Keratinocyte (primary cell): ENCODE data around the gene AGTPBP1. TPM values are rescaled to one million over a fixed set of nuclear protein-coding genes. Genes with fewer than 3 reads are reported as not detected.
A peak's percentile ranks its signal among the peaks of the same experiment; 100 is the strongest.

ENCODE experiments used
- DNase-seq: peaks from one replicate; pipeline ENCODE4 v3.0.0-alpha.2; 2011; ENCODE audit warnings: low read depth, missing footprints, low spot score
- FAIRE-seq: peaks from 2 replicates; lab custom pipeline; 2011; peaks lifted over from hg19 to GRCh38; lab: Jason Lieb, UNC
- H2AFZ ChIP-seq: 2 replicates; pipeline ENCODE4 v1.6.0; 2012; ENCODE audit warnings: low read length, control low read depth, inconsistent platforms; ENCODE audit not compliant: control insufficient read depth
- H3K27ac ChIP-seq: 2 replicates; pipeline ENCODE4 v1.5.1; 2011; ENCODE audit warnings: low read length; ENCODE audit not compliant: control insufficient read depth, insufficient read depth
- H3K27me3 ChIP-seq: 3 replicates; pipeline ENCODE4 v1.6.0; 2011; ENCODE audit warnings: low read length; ENCODE audit not compliant: control insufficient read depth, insufficient read depth; ENCODE audit errors: extremely low read depth
- H3K36me3 ChIP-seq, 2 experiments: 2 replicates in 1 of 2; 3 replicates in 1 of 2; pipeline ENCODE4 v1.5.1; 2011; ENCODE audit warnings: low read length in 2 of 2, mild to moderate bottlenecking in 1 of 2; ENCODE audit not compliant: control insufficient read depth in 2 of 2, insufficient read depth in 2 of 2; ENCODE audit errors: extremely low read depth in 1 of 2
- H3K4me1 ChIP-seq: 3 replicates; pipeline ENCODE4 v1.5.1; 2011; ENCODE audit warnings: low read length; ENCODE audit not compliant: control insufficient read depth, insufficient read depth; ENCODE audit errors: extremely low read depth
- H3K4me2 ChIP-seq: 3 replicates; pipeline ENCODE4 v1.6.0; 2011; ENCODE audit warnings: low read depth, low read length; ENCODE audit not compliant: control insufficient read depth, insufficient read depth; ENCODE audit errors: extremely low read depth
- H3K4me3 ChIP-seq, 3 experiments: fragments of 200-600 bp in 1 of 3; sonication (generic) in 1 of 3; 2 replicates in 2 of 3; 3 replicates in 1 of 3; pipeline ENCODE4 v1.5.1; 2011 to 2016; ENCODE audit warnings: low read length in 3 of 3, mild to moderate bottlenecking in 3 of 3, control low read depth in 2 of 3, inconsistent platforms in 1 of 3, low read depth in 1 of 3, mixed read lengths in 1 of 3, mixed run types in 1 of 3, moderate library complexity in 1 of 3; ENCODE audit not compliant: control insufficient read depth in 2 of 3, insufficient read depth in 2 of 3; ENCODE audit errors: extremely low read depth in 1 of 3
- H3K79me2 ChIP-seq: 2 replicates; pipeline ENCODE4 v1.6.0; 2012; ENCODE audit warnings: low read length; ENCODE audit not compliant: control insufficient read depth, insufficient read depth
- H3K9ac ChIP-seq: 3 replicates; pipeline ENCODE4 v1.6.0; 2011; ENCODE audit warnings: low read length; ENCODE audit not compliant: control insufficient read depth, insufficient read depth; ENCODE audit errors: extremely low read depth
- H3K9me1 ChIP-seq: 3 replicates; pipeline ENCODE4 v1.6.0; 2011; ENCODE audit warnings: low read length; ENCODE audit not compliant: control insufficient read depth, insufficient read depth; ENCODE audit errors: extremely low read depth
- H3K9me3 ChIP-seq: 2 replicates; pipeline ENCODE4 v1.5.1; 2012; ENCODE audit warnings: low read depth, low read length; ENCODE audit not compliant: control insufficient read depth
- H4K20me1 ChIP-seq: 3 replicates; pipeline ENCODE4 v1.6.0; 2011; ENCODE audit warnings: low read length; ENCODE audit not compliant: control insufficient read depth, insufficient read depth; ENCODE audit errors: extremely low read depth
- CTCF ChIP-seq, 3 experiments: IDR thresholded peaks in 1 of 3; conservative IDR thresholded peaks in 1 of 3; optimal IDR thresholded peaks in 1 of 3; 2 replicates in 2 of 3; 3 replicates in 1 of 3; pipeline versions ENCODE3 to v1.5.1; 2011; ENCODE audit warnings: low read length in 3 of 3, mild to moderate bottlenecking in 3 of 3, moderate library complexity in 2 of 3, control low read depth in 1 of 3, inconsistent platforms in 1 of 3; ENCODE audit not compliant: insufficient read depth in 2 of 3; ENCODE audit errors: extremely low read depth in 1 of 3
- EZH2 ChIP-seq: IDR thresholded peaks from one replicate; pipeline ENCODE4 v1.6.1; 2012; ENCODE audit warnings: inconsistent platforms, mild to moderate bottlenecking, low read length, moderate library complexity
- dilution Hi-C: fragments of 300-500 bp; cut with MboI; formaldehyde crosslinking; loops from one replicate; pipeline ENCODE4 v1.7.0; 2020; ENCODE audit warnings: low sequenced_read_pairs; ENCODE audit not compliant: extremely low pct_ligation_motif_present
- polyA plus RNA-seq, 5 experiments: library from polyadenylated mRNA; depleted of rRNA in 3 of 5; stranded (reverse) in 3 of 5; stranded (forward) in 1 of 5; unstranded in 1 of 5; fragments of >200 nt; gene quantifications; 1 replicate in 1 of 5; 2 replicates in 3 of 5; 3 replicates in 1 of 5; pipeline versions ENCODE4 v1.2.1 to v1.2.3, GENCODE V29; 2011 to 2012; ENCODE audit warnings: missing spikeins in 2 of 5, low read depth in 1 of 5, low replicate concordance in 1 of 5

Gene AGTPBP1
- polyA plus RNA-seq, 1 donor (not counting 4 experiments of a cell fraction or from before 2014, with no cell fraction given) = 11.1 TPM

DNA sequence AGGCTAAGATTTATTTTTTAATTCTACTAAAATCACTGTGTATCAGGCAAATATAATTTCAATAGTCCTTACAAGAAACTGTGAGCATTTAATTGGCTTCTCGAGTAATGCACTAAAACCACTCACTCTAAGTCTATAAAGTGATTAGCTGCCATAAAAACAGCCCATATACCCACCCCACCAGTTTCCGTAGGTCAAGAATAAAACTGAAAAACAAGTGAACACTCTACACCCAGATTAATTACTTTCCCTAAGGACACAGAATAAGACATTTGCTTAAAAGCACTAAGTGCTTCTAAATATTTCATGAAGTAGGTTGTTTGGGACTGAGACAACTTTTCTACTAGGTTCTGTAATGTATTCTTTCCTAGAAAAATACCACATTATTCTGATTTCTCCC is 194.2 kb downstream of the AGTPBP1 start:
- Histone ChIP-seq H3K9me3 (no peaks in the 10 kb centered on the region), H3K27ac (no peak overlapping the region), H3K79me2 (no peaks in the 10 kb centered on the region), H3K36me3 (no peaks in the 10 kb centered on the region), H3K27me3 (no peaks in the 10 kb centered on the region), H3K9me1 (no peaks in the 10 kb centered on the region), H3K4me1 (no peaks in the 10 kb centered on the region), H4K20me1 (no peaks in the 10 kb centered on the region), H3K9ac (no peak overlapping the region), H3K4me3 (no peak overlapping the region), H3K4me2 (no peak overlapping the region), H2AFZ (no peak overlapping the region)
- no peak for TF ChIP-seq CTCF (optimal IDR thresholded peaks at IDR 0.05 in 1 of 3, IDR thresholded peaks at IDR 0.05 in 1 of 3, conservative IDR thresholded peaks at IDR 0.05 in 1 of 3; ENCODE audit: extremely low read depth in 1 of 3, insufficient read depth in 2 of 3, low read length in 3 of 3)
- no peak for TF ChIP-seq EZH2
- DNase-seq (no peak), FAIRE-seq (no peak)
- dilution Hi-C loops = no loop called here

DNA sequence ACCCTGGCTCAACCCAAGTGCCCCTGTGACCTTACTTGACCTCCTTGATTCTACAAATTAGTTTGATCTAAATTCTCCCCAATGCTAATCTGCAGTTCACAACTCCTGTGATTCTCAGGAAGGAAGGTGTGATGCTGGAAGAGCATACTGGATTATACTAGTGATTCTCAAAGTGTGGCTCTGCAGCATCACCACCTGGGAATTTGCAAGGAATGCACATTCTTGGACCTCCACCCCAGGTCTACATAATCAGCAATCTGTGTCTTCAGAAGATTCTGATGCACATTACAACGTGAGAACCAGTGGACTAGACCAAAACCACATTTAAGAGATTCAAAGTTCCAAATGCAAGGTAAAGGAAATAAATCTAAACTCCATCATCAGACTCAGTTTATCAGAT is 198.6 kb downstream of the AGTPBP1 start:
- Histone ChIP-seq H3K27me3 (no peaks in the 10 kb centered on the region), H3K9me3 (no peaks in the 10 kb centered on the region), H2AFZ (no peak overlapping the region), H3K9ac (no peak overlapping the region), H3K36me3 (no peaks in the 10 kb centered on the region), H3K4me3 (no peak overlapping the region), H4K20me1 (no peaks in the 10 kb centered on the region), H3K4me1 (no peaks in the 10 kb centered on the region), H3K9me1 (no peaks in the 10 kb centered on the region), H3K27ac (no peak overlapping the region), H3K4me2 (no peak overlapping the region), H3K79me2 (no peaks in the 10 kb centered on the region)
- DNase-seq (no peak), FAIRE-seq (no peak)
- dilution Hi-C loops = no loop called here
- no peak for TF ChIP-seq EZH2
- TF ChIP-seq CTCF (optimal IDR thresholded peaks at IDR 0.05 in 1 of 3, IDR thresholded peaks at IDR 0.05 in 1 of 3, conservative IDR thresholded peaks at IDR 0.05 in 1 of 3; ENCODE audit: extremely low read depth in 1 of 3, insufficient read depth in 2 of 3, low read length in 3 of 3) = peak in 1 of 3 experiments; percentile 39
